ENCODE results near the gene FAM174A. TPM values are rescaled to one million over a fixed set of nuclear protein-coding genes. Genes with fewer than 3 reads are reported as not detected.

FAM174A gene
- total RNA-seq, 2 experiments from 2014 or later = 5.4 to 6.2 TPM

DNA sequence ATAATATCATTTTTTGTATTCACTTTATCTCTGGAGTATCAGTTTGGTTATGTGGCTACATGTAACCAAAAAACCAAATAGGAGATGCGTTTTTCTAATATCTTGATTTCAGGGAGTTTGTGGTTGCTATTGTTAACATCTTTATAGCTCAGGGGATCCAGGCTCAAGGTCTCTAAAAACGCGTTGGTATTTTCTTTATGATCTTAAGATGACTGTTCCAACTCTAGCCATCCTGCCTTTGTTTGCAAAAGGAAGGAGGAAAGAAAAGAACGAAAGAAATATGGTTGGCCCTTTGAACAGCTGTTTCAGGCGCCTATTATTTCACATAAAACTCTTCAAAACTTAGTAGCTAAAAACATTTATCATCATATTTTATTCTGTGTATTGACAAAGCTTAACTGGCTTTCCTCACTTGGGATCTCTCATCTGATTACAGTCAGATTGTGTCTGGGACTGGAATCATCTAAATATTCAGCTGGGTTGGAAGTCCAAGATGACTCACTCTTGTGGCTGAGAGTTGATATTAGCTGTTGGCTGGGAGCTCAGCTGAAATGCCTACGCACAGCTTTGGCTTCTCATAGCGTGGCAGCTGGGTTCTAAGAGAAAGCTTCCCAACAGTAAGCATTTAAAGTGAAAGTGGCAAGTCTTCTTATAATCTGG is 60.1 kb downstream of the FAM174A start:
- H3K27ac Mint-ChIP-seq = no peak overlapping the region
- H3K4me1 ChIP-seq (ENCODE audit: insufficient read depth, low read length) = no peaks in the 10 kb centered on the region
- no peaks in the 10 kb centered on the region for H3K9me3 Mint-ChIP-seq
- ATAC-seq (ENCODE audit: poor library complexity) (no peak), DNase-seq (no peak)
- ChIA-PET CTCF (no interaction called here), POLR2A (no interaction called here)
- intact Hi-C loops (cut with DNase I, micrococcal nuclease) = no loop called here
- H3K36me3 ChIP-seq (ENCODE audit: insufficient read depth, low read length) = no peaks in the 10 kb centered on the region
- no peaks in the 10 kb centered on the region for H3K36me3 Mint-ChIP-seq (ENCODE audit: low read depth)
- no peak overlapping the region for H3K4me3 Mint-ChIP-seq
- no peaks in the 10 kb centered on the region for H3K27me3 Mint-ChIP-seq
- H3K9me3 ChIP-seq (ENCODE audit: control insufficient read depth in 1 of 2, insufficient read depth in 1 of 2, low read length in 2 of 2) = no peaks in the 10 kb centered on the region
- H3K4me3 ChIP-seq (ENCODE audit: low read length) = no peak overlapping the region
- H3K27ac ChIP-seq (ENCODE audit: low read depth in 1 of 2, low read length in 2 of 2) = no peak overlapping the region
- no peaks in the 10 kb centered on the region for H3K27me3 ChIP-seq (ENCODE audit: control insufficient read depth in 1 of 2, insufficient read depth in 2 of 2, low read length in 2 of 2)
- TF ChIP-seq CTCF (IDR thresholded peaks at IDR 0.05) = no peak
- H3K4me1 Mint-ChIP-seq (ENCODE audit: low read depth) = no peaks in the 10 kb centered on the region

DNA sequence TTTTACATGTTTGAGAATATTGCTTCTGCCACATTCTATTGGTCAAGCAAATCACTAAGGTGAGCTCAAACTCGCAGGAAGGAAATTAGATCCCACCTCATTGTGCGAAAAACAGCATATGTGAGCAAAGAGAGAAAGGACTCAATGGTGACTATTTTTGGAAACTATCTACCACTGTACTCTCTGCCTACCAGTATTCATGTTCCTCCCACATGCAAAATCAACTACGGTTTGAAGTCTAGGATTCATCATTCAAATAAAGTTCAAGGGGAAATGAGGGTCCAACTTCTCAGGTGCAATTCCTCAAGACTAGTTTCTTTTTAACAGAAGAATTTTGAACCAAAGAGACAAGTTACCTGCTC is 60.6 kb downstream of the FAM174A start:
- Mint-ChIP-seq H3K27me3 (no peaks in the 10 kb centered on the region), H3K4me1 (ENCODE audit: low read depth) (no peaks in the 10 kb centered on the region), H3K36me3 (ENCODE audit: low read depth) (no peaks in the 10 kb centered on the region), H3K4me3 (no peak overlapping the region), H3K27ac (no peak overlapping the region), H3K9me3 (no peaks in the 10 kb centered on the region)
- no peaks in the 10 kb centered on the region for H3K36me3 ChIP-seq (ENCODE audit: insufficient read depth, low read length)
- intact Hi-C loops (cut with DNase I, micrococcal nuclease) = no loop called here
- no peaks in the 10 kb centered on the region for H3K9me3 ChIP-seq (ENCODE audit: control insufficient read depth in 1 of 2, insufficient read depth in 1 of 2, low read length in 2 of 2)
- no peaks in the 10 kb centered on the region for H3K4me1 ChIP-seq (ENCODE audit: insufficient read depth, low read length)
- ChIA-PET POLR2A (no interaction called here), CTCF (no interaction called here)
- H3K27ac ChIP-seq (ENCODE audit: low read depth in 1 of 2, low read length in 2 of 2) = no peak overlapping the region
- H3K27me3 ChIP-seq (ENCODE audit: control insufficient read depth in 1 of 2, insufficient read depth in 2 of 2, low read length in 2 of 2) = no peaks in the 10 kb centered on the region
- ATAC-seq (ENCODE audit: poor library complexity) (no peak), DNase-seq (no peak)
- TF ChIP-seq CTCF (IDR thresholded peaks at IDR 0.05) = no peak
- H3K4me3 ChIP-seq (ENCODE audit: low read length) = no peak overlapping the region

- H3K27ac ChIP-seq (ENCODE audit: low read depth in 1 of 2, low read length in 2 of 2) = no peak overlapping the region
- H3K4me3 ChIP-seq (ENCODE audit: low read length) = no peak overlapping the region
- no peaks in the 10 kb centered on the region for H3K36me3 ChIP-seq (ENCODE audit: insufficient read depth, low read length)
- H3K9me3 ChIP-seq (ENCODE audit: control insufficient read depth in 1 of 2, insufficient read depth in 1 of 2, low read length in 2 of 2) = no peaks in the 10 kb centered on the region
- ATAC-seq (ENCODE audit: poor library complexity) = no peak
- H3K4me1 ChIP-seq (ENCODE audit: insufficient read depth, low read length) = no peaks in the 10 kb centered on the region
- H3K4me3 Mint-ChIP-seq = no peak overlapping the region
- no peaks in the 10 kb centered on the region for H3K9me3 Mint-ChIP-seq
- intact Hi-C loops (cut with DNase I, micrococcal nuclease) = no loop called here
- H3K4me1 Mint-ChIP-seq (ENCODE audit: low read depth) = no peaks in the 10 kb centered on the region
- H3K36me3 Mint-ChIP-seq (ENCODE audit: low read depth) = no peaks in the 10 kb centered on the region
- TF ChIP-seq CTCF (IDR thresholded peaks at IDR 0.05) = no peak
- ChIA-PET CTCF (interaction anchor here (1.2 kb wide), 1 partner anchor 8 kb away, joined by 3 read pairs; no protein-coding TSS in a partner anchor), POLR2A (no interaction called here)
- no peak overlapping the region for H3K27ac Mint-ChIP-seq
- H3K27me3 Mint-ChIP-seq = no peaks in the 10 kb centered on the region
- no peak for DNase-seq
- no peaks in the 10 kb centered on the region for H3K27me3 ChIP-seq (ENCODE audit: control insufficient read depth in 1 of 2, insufficient read depth in 2 of 2, low read length in 2 of 2)
Observed at GRCh38 chr5:100598446-100598845, 63.3 kb downstream of the FAM174A start.
